Esophagus squamous epithelium (tissue), 4 donors: Measurements from ENCODE around the gene KHDRBS1.

ENCODE experiments used
- CTCF ChIP-seq, 6 experiments: fragments of 450-650 bp in 4 of 6; fragments of 200-600 bp in 2 of 6; sonication (generic) in 2 of 6; IDR thresholded peaks; one replicate each; pipeline ENCODE4 v1.5.1; 2016 to 2019; ENCODE audit warnings: antibody characterized with exemption in 6 of 6, mild to moderate bottlenecking in 4 of 6, moderate library complexity in 4 of 6
- POLR2A ChIP-seq, 4 donors: fragments of 450-650 bp; IDR thresholded peaks; one replicate each; pipeline ENCODE4 v1.6.1; 2017; ENCODE audit warnings: antibody characterized with exemption in 4 of 4, mild to moderate bottlenecking in 4 of 4, moderate library complexity in 3 of 4

- TF ChIP-seq CTCF (IDR thresholded peaks at IDR 0.05) (no peak), POLR2A (IDR thresholded peaks at IDR 0.05) (no peak)
Observed at GRCh38 chr1:31970873-31971272, 42.8 kb upstream of the KHDRBS1 start.
